SU-DHL-6 (cell line): ENCODE results near the gene ST6GALNAC3.

ENCODE experiments used
- CTCF ChIP-seq: fragments of 200-600 bp; sonication (generic); IDR thresholded peaks from one replicate; pipeline ENCODE4 v1.5.1; 2017; ENCODE audit warnings: antibody characterized with exemption, mild to moderate bottlenecking, low read length, moderate library complexity; ENCODE audit not compliant: insufficient read depth, poor library complexity, severe bottlenecking
- EZH2phosphoT487 ChIP-seq: fragments of 200-600 bp; sonication (generic), shearing (Covaris generic); conservative IDR thresholded peaks from 2 replicates; pipeline ENCODE4 v1.6.1; 2018; ENCODE audit warnings: mild to moderate bottlenecking, antibody characterized with exemption, low read length, moderate library complexity, mixed read lengths

- TF ChIP-seq CTCF: no peak
- TF ChIP-seq EZH2phosphoT487: no peak
Observed at GRCh38 chr1:76388261-76388660, 313.7 kb downstream of the ST6GALNAC3 start.
